ENCODE results near the gene RNF187.

RNF187 gene

GRCh38 chr1:228544021-228544850 is 57.1 kb downstream of the RNF187 start:
- DNase-seq (ENCODE audit: low read depth in 2 of 3, low spot score in 1 of 3): no peak

- DNase-seq (ENCODE audit: low read depth in 2 of 3, low spot score in 1 of 3): no peak
Observed at GRCh38 chr1:228544921-228545591, 57.9 kb downstream of the RNF187 start.

Measured in stimulated activated CD4-positive, alpha-beta T cell treated with anti-CD3 and anti-CD28 coated beads, Interleukin-12 subunit alpha, Interleukin-12 subunit beta, amount 100 ng/mL, for 48 hours (primary cell).